IPS-11a (cell line): Measurements from ENCODE around the gene TENT4A.

Experiments used
- H3K4me3 ChIP-seq: one replicate; pipeline ENCODE4 v1.5.1; 2013; ENCODE audit warnings: low read depth, low read length, control low read depth

Gene TENT4A

DNA sequence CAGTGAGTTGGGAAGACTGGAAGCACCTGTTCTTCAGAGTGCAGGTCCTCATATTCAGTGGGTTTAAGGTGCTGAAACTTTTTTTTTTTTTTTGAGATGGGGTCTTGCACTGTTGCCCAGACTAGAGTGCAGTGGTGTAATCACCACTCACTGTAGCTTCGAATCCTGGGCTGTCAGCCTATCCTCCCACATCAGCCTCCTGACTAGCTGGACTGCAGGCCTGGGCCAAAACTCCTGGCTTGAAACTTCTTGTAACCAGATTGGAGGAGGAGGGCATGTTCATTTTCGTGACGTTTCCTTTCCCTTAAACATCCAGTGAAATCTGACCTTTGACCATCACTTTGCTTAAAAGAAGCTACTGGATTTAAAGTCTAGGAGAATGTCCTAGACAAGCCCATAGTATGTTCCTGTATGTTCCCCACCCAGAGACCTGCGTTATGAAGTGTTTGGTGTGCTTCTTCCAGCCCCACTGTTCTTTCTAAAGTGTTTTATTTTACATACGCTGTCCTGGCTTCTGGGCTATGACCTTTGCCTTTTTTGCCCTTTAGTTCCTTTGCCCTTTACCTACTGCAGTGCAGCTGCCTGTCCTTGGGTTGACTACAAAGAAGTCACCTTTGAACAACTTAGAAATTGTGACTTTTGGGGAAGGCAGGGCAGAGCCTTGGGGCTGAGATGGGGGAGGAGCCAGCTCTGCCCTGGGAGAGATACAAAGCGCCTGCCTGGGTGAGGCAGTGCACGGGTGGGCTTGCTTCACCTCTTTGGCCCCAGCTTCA lies 18.4 kb downstream of the TENT4A start:
- H3K4me3 ChIP-seq, result no peak overlapping the region

DNA sequence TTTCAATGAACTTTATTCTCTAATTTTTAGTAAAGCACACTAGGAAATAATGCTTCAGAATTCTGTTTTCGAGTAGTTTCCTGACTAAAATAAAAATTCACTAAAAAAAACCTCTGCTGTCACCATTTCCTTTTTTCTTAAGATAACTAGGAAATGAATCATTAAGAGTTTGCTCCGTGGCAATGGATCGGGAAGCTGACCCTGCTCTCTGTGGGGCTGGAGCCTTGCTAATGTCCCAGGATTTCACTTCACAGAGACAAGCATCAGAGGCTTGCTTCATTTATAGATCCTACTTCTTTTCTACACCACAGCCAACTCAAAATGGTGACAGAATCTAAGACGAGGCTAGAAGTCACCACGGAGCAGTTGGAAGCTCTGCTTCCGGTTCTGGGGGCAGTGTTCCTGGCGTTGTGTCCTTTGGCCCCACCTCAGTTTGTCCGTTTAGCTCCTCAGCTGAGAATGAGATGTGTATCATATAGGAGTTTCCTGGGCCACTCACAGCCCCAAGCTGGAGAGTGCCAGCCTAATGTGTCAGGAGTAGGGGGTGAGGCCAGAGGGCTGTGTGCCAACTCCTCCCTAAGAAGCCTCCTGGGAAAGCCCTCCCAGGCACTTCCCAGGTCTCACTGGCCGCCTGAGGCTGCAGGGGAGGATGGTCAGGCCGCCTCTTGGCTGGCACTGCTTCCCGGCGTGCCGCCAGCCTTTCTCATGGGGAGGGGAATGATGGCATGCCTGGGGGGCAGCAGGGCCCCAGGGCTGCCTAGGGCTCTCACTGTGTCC lies 19.6 kb downstream of the TENT4A start:
- no peak overlapping the region for H3K4me3 ChIP-seq

DNA sequence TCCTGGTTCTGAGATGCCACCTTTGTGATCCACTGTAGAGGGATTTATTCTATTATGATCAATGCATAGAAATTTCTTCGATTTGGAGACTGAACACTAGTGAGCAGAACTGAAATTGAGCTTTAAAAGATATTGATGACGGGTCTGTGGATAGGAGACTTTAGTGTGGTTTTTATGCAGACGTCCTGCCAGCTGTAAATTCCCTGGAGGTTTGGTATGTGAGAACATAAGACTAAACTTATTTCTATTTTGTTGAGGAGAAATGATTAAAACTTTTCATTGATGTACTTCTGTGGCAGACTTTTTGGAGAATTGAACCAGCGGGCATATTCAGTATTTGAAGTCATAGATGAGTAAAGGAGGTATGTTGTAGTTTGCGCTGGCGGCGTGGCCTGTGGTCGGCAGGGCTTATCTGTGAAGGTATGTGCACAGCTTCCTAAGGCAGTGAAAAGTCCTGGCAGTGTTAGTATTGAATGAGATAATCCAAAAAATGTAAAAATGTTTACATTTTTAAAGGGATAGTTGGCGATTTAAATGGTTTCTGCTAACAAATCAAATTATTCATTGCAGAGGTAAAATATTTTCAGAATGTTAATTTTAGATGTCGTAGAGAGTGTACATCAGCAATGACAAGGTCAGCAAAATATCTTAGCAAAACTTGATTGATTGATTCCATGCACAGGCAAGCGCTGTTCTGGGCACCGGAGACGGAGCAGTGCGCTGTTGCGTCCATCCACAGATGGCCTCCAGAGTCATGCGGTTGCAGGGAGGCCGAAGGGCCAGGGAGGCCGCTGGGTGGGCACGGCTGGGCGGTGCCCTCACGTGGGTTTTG lies 20.4 kb downstream of the TENT4A start:
- no peak overlapping the region for H3K4me3 ChIP-seq

DNA sequence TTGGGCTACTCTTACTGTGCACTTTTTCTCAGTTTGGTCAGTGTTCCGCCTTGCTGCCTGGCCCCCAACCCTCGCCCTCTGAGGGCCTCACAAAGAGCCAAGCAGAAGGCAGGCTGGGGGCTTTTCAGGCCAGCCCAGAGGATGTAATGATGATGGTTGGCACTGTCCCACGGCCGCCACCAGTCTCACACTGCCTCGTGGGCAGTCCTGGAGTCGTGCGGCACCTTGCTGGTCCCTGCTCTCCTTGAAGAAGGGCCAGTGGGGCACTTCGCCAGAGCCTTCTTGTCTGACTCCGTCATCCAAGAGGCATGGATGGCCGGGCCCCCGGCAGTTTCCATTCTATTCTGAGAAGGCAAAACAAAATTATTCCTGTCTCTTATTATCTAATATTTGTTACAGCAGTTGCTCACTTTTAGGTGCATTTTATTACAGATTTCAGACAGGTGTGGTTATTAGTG lies 21.0 kb downstream of the TENT4A start:
- no peak overlapping the region for H3K4me3 ChIP-seq

DNA sequence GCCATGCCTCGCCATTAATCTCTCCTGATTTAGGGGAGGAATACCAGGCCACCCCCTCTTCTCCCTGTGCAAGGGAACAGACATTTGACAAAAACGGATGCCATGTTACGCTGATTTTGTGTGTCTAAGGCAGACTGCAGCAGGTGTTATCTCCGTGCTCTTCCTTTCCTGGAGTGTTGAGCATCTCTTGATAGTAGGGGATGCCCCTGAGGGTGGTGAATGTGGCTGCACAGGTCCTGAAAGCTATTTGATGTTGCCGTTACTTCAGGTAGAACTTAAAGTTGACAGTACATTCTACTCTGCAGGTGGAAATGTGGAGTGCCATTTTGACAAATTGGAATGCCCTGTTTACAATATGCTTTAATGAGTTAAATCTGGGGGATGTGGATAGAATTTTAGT lies 21.5 kb downstream of the TENT4A start:
- H3K4me3 ChIP-seq, result no peak overlapping the region

DNA sequence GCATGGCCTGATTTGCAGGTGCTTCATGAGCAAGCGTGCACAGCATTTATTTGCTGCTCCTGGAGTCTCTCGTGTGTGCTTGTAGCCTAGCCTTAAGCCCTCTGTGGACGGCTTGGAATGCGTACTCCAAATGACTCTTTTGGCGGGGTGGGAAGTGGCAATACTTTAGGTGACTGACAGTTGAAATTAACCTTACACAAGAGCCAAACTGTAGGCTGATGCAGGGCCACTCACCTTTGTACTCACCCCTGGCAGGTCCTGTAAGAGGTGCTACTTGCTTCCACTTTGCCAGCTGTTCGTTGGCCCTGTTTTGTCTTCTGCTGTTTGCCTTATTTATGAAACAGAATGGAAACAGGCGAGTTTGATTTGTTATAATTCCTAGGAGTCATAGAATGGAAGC lies 22.9 kb downstream of the TENT4A start:
- H3K4me3 ChIP-seq, result no peak overlapping the region

DNA sequence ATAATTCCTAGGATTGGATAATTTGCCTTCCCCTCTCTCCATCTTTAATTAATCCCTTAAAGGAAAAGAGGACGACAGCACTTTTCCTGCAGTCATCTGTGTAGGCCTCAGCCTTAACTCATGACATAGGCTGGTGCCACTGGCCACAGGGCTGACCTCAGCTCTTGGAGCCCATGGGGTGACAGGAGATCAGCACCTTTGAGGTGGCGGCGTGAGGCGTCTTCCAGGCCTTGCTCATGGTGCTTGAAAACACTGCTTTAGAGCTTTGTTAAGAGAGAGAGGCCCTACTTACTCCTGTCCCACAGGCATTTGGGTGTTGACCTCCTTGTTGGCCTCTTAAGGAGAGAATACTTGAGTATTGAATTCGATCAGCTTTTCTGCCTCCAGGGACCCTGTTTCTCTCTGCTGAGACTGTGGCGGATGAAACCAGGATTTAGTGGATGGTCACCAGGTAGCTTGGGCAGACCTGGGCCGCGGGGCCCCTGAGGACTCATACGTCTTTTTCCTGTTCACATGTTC lies 23.4 kb downstream of the TENT4A start:
- no peak overlapping the region for H3K4me3 ChIP-seq

GRCh38 chr5:6737043-6737941 lies 24.1 kb downstream of the TENT4A start:
- no peak overlapping the region for H3K4me3 ChIP-seq

GRCh38 chr5:6739603-6740002 lies 26.4 kb downstream of the TENT4A start:
- H3K4me3 ChIP-seq, result no peak overlapping the region

GRCh38 chr5:6740586-6741150 lies 27.4 kb downstream of the TENT4A start:
- H3K4me3 ChIP-seq, result no peak overlapping the region

GRCh38 chr5:6742081-6742758 lies 29.0 kb downstream of the TENT4A start:
- H3K4me3 ChIP-seq, result no peak overlapping the region

DNA sequence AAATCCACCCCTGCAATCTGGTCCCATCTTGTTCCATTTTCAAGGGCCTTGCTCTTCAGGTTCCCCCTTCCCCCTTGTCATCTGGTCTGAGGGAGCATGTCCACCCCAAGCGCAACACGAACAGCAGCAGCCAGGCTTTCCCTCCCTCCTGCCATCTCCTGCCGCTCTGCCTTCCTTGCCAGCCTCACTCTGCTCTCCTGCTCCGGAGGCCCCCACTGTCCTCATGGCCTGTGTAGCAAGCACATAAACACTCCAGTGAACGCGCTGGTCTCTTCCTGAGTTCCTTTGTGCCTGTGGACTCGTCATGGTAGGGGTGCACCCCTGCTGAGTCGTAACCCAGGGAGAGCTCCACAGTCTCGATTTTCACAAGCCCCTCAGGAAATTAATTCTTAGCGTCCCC lies 29.9 kb downstream of the TENT4A start:
- H3K4me3 ChIP-seq, result no peak overlapping the region

DNA sequence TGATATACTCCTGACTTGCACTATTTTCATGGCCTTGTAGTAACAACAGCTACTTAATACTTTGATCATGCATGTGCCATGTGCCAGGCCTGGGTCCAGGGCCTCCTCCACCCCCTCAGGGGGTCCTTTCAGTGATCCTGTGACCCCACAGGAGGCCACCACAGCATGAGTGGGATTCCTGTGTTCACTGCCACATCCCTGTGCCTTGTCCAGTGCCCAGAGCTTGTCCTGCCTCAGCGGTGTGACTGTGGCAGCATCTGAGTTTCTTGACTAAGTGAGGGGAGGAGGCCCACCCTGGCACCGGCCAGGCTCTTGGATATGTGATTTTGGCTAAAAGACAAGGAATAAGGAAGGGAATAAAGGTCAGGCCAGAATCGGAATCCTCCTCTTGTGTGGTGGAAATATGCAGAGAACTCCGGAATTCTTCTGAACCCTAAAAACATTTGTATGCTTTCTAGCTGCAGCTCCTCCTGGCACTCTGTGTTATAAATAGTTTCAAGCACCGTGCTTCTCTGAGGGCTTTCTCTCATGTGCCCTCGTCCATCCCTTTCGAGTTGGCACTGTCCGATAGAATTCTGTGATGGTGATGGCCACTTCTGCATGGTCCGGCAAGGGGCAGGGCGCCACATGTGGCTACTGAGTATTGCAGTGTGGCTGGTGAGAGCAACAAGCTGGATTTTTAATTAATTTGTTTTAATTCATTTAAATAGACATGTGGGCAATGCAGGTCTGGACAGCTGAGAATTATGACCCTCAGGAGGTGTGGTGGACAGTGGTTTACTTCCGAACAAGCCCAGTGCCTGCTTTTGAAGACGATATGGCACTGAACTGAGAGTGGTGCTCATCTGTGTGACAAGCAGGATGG lies 31.8 kb downstream of the TENT4A start:
- no peak overlapping the region for H3K4me3 ChIP-seq

DNA sequence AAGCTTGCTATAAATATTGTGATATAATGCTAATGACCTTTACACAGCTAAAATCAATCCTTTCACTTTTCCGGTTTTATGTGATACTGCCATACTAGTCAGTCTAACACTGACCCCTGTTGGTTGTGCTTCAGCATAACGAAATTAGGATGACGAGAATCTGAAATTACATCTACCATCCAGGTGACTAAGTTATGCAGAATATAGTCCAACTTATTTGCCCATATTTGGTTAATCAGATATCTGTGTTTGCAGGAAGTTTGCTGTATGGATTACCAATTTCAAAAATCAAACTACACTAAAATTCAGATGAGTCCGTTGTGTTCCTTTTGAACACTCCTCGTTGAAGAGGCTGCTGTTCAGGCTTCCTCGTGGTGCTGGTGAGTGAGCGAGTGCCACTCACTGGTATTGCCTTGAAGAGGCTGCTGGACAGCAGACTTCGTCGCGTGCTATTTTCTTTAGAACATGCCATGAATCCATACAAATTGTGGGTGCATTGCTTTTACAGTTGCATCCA lies 32.5 kb downstream of the TENT4A start:
- no peak overlapping the region for H3K4me3 ChIP-seq

GRCh38 chr5:6746244-6746643 lies 33.0 kb downstream of the TENT4A start:
- H3K4me3 ChIP-seq, result no peak overlapping the region

DNA sequence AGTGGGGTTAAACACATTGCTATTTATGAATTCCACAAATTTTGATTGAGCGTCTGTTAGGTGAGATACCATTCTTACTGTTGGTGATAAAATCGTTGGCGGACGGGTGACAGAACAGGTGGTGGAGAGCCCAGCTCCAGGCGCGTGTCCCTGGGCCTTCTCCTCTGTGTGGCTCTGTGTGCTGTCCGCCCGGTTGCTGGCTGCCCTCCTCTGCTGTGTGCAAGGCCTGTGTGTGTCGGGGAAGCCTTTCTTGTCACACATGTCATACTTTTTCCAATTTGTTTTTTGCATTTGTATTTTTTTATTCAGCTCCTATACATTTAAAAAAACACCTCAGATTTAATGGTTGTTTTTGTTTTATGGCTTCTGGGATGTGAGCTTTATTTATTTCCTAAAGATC lies 33.9 kb downstream of the TENT4A start:
- no peak overlapping the region for H3K4me3 ChIP-seq

- H3K4me3 ChIP-seq, result no peak overlapping the region
Observed at GRCh38 chr5:6748142-6748541, 34.9 kb downstream of the TENT4A start.
